GM18873 (cell line): ENCODE results near the gene FOXP1.

ENCODE experiments used
- ATAC-seq: cut with Tn5 transposase; IDR thresholded peaks from one replicate; pipeline ENCODE4 v1.9.1; 2021; ENCODE audit warnings: mild to moderate bottlenecking, moderate library complexity, moderate number of reproducible peaks; ENCODE audit not compliant: unreplicated experiment, low FRiP score

The FOXP1 gene

DNA sequence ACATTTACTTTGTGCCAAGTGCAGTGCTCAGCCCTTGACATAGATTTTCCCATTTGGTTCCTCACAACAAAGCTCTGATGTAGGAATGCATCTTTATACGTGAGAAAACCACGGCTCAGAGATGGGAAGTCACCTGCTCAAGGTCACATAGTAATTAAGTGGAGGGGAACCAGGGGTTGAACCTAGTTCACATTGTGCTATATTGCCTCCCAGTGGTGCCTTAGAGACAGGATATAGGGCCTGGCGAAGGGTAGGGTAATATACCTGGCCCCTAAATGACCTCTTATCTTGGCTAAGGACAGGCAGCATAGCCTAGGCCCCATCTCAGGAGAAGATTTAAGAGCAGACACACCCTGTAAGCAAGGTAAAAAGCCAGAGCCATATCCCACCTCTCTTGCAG, 71.5 kb downstream of the FOXP1 start:
- ATAC-seq: peak; percentile 60

DNA sequence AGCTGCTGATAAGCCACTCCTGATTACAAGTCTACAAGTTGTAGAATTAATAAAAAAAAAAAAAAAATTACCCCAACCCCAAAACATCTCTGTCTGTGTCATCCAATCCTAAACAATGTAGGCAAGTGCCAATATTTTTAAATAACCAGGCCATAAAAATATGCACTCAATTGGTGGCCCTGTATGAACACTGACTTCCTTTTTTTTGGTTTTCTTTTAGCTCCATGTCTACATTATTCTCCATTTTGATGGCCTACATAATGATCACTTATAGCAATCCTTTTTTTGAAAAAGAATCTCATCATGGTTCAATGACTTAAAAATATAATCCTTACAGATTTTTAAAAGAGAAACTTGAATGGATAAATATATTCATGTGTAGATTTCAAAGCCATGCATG, 72.1 kb downstream of the FOXP1 start:
- no peak for ATAC-seq

DNA sequence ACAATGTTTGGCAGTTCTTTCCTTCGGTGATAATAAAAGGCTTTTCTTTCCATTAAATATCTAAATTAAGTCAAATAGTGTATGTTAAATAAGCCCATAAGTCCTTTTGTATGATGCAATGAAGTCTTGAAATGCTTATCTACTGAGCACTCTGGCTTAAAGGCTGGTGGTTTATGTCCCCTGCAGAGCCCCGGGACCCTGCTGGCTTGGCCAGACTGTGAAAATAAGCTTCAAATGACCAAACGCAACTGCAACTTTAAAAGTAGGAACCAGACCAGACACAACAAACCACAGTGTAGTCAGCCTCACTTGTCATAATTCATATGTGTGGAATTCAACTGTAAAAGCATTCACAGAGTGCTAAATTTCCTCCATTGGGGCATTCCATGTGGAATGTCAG, 72.5 kb downstream of the FOXP1 start:
- no peak for ATAC-seq

DNA sequence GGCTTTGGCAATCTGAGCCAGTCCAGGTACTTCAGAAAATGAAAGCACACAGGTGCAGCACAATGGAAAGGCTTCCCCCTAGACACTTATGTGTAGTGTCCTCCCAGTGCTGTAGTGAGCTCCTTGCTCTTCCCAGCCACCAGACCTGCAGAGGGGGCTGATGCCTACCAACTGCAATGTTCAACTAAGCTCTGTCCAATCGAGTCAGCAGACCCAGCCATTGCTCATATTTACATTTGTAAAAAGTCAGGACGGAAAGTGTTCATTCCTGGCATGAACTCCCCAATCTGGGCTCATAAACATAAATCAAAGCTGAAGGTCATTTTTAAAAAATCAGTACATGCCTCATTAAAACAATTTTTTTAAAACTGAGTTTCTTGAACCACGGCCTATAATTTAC, 73.0 kb downstream of the FOXP1 start:
- no peak for ATAC-seq

DNA sequence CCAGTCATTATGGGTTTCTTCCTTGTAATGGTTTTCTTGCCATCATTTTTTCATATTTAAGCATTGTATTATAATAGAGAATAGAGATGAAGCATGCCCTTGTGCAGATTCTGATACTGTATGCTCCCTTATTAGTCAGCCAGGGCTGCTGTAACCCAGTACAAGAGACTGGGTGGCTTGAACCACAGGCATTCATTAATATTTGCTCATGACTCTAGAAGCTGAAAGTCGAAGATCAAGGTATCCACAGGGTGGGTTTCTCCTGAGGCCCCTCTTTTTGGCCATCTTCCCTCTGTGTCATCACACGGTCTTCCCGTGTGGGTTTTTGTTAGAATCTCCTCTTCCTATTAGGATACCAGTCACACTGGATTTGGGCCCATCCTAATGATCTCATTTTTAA, 74.5 kb downstream of the FOXP1 start:
- no peak for ATAC-seq

DNA sequence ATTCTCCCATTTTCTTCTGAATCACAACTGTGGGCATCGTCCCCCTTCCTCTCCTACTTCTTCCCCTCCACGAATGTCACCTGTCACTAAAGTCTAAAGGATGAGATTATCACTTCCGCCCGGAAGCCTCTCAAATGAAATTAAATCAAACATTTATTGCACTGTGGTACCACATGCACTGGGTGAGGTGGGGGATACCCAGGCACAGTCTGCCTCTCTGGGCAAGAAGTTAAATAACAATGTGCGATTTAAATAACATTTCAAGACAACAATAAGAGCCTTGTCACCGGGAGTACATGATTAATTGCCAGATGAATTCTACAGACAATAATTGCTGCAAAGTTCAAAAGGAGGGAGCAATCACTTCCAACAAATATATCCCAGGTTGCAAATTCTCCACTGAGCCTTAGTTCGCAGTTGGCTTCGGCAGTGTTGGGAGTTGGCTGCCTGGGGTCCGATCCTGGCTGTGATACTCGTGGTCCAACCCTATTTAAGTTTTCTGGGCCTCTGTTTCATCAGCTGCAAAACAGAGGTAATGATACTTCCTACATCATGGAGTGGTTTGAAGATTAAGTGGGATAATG, 77.7 kb downstream of the FOXP1 start:
- ATAC-seq: no peak

DNA sequence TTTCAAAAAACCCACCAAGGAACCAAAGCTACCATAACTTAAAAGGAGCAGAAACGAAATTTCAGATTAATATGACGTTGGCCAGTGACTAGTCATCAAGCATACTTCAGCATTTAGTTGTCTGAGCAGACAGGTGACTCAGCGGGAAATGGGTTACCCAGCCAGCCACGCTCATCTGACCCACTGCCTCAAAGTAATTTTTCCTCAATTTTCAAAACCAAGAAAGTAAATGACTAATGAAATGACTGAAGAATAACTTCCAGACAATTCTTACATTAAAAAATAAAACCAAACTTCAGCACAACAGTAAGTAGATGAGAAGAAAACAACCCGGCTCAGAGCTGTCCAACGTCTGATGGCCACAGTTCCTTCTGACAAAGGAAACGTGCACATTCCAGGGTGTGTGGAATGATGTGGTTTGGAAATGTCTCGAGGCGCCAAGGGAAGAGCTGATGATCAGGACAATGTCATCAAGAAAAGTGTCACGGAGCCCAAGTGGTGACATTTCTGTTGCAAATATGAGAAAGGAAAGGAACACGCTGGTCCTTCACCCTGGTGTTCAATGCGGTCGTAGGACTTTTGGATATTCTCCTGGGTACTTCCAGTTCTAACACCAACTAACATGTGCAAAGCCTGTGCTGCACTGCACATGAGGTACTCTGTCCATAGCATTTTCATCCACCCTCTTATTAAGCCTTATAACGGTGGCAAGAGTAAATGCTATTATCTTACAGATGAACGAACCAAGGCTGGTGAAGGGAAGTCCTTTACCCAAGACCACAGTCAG, 79.1 kb downstream of the FOXP1 start:
- no peak for ATAC-seq

DNA sequence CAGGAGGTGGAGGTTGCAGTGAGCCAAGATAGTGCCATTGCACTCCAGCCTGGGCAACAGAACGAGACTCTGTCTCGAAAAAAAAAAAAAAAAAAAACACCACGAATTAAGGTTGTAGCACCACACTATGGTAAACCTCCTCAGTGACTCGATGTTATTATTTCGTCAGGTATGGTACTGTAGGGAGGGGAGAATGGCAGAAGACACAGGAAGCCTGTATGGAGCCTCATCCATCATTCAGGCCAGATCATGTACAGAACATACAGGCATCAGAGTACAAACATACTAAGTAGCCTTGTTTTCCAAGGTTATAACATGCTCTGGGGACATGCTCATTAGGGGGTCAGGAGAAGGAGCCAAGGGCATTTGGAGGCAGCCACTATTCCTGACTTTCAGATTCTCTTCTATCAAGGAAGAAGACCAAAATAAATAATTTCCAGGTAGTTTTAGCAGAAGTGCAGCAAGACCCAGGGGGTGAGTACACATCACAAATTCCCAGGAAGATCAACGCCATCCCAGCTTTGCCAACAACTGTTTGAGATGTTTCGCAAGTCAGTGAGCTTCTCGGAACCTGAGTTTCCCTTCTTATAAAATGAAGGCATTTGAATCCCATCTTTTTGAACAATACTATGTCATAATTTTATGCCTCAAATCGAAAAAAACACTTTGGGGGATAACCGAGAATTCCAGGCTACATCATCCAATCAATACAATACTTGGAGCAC, 79.8 kb downstream of the FOXP1 start:
- ATAC-seq: no peak

DNA sequence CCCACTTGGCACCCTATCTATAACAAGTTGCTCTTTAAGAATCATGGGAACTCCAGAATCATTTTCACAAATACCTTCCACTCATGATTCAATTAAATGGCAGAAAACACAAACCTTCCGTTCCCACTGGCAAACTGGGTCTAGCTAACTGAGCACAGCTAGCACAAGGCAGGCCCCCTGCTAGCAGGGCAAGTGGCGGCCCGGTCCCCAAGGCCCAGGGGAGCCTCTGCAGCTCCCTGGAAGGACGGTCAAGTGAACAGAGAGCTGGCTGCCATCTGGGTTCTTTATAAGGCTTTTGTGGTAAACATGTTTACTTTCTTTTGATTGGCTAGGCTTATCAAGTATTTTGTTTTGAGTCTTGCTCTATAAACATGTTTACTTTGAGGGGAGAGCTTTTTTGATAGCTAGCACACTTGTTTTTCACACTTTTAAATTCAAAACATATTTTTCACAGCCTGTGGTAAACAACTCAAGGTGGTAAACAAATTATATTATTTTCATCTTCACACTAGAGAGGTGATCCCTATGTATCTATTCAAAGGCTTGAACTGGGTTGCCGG, 81.4 kb downstream of the FOXP1 start:
- no peak for ATAC-seq

DNA sequence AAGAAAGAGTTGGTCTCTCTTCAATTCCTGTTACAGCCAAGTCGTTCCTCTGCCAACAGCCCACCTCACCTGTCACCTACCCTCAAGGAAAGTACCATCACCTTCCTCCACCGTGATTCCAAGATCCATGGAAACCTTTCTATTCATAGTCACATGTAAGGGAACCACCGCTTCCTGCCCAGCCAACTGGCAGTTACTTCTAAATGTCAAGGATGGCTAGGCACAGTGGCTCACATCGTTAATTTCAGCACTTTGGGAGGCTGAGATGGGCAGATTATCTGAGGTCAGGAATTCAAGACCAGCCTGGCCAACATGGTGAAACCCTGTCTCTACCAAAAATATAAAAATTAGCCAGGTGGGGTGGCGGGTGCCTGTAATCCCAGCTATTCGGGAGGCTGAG, 82.8 kb downstream of the FOXP1 start:
- ATAC-seq: no peak

DNA sequence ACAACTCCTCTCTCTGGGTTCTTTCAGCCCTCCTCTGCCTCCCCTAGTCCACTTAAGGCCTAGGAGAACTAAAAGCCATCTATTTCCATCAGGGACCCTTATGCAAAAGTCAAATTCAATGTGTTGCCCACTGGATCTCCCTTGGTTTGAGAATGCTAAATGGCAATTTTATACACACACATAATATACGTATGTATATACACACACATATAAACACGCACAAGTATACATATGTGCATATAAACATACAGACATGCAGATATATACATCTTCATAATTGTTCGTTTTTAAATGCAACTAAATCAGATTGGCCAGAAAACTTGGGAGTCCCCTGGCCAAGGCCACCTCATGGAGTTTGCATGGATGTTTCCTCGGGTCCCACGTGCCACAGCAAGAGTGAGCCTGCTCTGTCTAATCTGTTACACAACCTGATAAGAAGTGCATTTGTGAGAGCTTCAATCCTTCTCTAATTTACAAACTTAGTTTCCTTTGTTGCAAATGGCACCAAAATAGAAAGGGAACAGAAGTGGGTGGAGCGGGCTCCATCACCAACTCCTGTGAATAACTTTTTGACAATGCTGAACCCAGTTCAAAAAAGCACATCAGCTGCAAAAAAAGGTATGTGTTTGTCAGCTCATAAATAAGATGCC, 84.2 kb downstream of the FOXP1 start:
- no peak for ATAC-seq

DNA sequence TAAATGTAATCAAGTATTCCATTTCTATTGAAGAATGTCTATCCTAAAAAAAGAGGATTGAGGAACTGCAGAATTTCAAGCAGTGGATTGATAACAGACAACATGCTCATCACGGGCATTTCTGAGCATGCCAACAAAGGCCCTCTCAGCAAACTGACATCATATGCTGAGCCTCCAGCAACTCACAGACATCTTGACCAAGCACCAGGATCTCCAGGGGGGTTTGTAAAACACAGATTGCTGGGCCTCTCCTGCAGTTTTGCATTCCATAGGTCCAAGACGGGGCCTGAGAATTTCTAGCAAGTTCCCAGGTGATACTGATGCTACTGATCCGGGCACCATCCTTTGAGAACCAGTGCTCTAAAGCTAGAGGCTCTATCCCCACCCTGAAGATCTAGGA, 85.0 kb downstream of the FOXP1 start:
- no peak for ATAC-seq

DNA sequence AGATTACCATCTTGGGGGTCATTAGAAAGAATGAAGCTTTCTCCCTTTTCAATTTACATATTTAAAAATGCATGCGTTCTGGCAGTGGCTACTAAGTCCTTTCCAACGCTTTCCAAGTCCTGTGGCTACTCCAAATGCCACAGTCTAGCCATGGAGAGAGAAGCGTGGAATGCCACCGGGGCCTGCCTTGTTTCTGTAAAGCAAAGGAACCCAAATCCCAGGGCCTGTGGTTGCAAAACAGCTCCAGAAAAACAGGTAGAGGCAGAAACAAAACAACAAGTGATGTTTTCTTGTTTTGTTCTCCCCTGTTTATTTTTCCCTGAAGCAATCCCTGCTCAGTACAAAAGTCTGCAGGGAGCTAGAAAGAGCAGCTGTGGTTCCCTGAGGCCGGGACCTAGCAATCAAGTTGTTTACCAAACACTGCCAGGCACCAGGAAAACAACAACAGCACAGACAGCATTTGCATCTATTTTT, 85.5 kb downstream of the FOXP1 start:
- no peak for ATAC-seq

DNA sequence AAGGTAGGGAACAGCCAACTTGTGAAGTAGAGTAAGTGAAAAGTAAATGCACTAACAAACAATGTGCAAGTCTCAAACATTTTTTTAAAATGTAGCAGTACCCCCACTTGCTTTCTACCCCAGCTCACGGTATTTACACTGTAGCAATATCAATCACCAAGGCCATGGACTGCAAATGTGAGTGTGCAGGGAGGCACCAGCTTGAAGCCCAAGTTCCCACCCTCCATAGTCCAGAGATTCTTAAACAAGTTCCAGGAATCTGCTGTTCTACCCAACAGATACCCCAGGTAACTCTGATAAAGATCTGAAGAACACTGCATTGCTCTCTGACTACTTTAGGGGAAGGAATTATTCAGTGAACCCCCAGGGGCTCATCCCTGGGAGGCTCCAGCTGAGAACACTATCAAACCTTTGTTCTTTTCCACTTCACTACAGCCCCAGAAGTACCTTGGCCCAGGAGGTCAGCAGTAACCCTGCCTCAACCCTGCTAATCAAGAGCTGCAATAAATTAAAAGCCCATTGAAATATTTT, 86.1 kb downstream of the FOXP1 start:
- ATAC-seq: no peak

DNA sequence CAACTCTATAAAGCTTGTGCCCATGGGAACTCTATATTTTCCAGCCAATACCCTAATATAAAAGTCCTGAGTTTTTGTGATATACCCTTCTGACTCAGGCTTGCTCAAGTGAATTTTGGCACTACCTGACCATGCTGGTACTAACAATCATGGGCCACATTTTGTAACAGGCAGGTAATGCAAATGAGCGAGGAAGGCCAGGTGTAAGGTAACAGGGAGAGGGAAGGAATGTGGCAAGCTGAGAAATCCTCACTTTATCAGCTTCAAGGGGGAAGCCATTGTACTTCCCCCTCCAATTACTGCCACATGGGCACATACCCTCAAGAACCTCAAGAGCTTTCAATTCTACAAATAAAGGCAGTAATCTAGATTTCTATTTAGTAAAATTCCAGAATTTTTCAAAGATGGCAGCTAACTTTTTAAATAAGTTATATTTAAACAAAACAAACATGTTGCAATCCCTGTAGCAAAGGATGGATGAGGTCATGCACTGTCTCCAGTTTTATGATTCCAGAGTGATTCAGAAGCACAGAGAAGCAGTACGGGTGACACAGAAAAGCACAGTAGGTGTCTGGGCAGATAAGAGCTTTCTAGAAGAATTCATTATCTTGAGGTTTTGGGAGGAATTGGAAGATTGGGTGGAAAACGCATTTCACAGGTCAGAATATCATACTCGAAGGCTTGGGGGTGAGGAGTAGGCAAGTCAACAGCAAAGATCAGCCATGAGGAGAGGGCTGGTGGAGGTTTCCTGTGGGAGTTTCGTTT, 87.6 kb downstream of the FOXP1 start:
- no peak for ATAC-seq

DNA sequence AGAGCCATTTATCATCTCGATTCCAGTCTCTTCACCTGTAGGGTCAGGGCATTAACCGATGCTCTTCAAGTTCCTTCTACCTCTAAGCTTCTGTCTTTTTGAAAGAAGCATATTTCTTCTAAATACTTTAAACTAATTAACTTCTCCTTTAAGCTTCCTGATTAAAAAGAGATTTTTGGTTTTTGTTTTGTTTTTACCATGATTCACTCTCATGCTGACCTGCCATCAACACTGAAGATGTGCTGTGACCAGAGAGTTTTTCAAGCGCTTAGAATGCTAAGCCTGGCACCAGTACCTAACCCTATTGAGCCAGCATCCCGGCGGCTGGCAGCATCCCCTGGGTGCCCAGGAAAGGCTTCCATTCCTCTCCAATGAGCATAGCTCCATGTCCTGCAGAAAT, 89.3 kb downstream of the FOXP1 start:
- no peak for ATAC-seq

DNA sequence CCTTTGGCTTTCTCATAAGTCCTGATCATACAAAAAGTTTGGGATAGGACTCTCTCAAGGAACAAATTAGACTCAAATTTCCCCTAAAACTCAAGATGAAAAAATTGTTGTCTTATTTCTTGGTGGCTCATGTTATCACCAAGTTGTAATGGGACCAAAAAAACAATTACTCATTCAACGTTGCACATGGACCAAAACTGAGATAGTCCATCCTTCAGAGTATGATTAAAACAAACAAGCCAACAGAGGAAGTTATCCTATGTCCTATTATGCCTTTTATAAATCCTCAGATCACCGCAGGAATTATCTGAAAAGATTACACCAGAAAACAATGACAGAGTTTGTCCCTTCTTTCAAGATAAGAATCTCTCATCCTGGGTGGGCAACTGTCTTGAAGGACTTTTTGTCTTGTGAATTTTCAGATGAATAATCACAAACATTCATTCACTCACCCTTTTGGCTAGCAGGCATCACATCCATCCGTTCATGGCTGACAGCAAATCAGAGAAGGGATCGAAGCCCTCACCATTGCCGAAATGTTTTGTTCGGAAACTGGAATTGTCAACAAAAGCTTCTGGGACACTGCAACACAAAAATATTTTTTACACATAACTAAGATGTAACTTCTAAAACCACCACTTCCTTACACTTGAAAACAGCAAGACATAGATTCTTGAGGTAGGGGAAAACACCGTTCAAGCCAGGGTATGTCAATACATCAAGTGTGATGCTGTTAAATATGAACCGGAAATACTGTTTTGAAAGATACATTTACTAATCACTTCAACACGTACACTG, 90.4 kb downstream of the FOXP1 start:
- no peak for ATAC-seq

DNA sequence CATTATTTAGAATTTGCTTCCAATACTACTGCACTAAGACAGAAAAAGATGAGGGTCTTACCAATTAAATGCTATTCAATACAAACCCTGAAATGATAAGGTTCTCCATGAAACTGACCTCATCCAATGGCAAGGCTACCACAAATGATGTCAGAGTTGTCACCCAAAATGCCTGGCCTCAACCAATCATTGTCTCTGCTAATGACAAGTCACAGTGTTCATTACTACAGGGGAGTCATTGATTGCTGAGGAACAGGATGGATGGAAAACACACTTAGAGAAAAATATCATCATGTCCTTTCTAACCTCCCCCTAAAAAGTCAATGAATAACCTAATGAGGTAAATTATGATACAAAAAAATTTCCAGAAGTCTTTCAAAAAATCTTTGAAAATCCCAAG, 91.0 kb downstream of the FOXP1 start:
- ATAC-seq: no peak

DNA sequence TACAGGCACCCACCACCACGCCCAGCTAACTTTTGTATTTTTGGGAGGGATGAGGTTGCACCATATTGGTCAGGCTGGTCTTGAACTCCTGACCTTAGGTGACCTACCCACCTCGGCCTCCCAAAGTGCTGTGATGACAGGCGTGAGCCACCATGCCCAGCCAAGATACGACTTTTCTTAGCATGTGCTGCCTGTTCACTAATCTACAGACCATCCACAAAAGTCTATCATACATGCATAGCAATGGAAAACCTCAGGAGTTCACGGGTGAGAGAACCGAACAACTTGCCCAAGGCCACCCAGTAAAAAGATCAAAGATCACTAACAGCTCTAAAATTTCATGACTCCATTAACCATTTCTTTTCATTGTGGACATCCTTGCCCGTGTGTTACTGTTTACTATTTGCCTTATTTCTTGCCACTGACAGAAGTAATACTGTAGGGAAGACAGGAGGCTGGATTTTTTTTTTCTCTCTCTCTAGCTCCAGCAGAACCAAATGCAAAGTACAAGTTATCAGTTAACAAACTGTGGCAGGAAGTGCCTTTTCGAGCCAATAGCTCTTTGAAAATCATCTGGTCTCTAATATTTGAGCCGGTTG, 92.3 kb downstream of the FOXP1 start:
- no peak for ATAC-seq
